Activated naive CD8-positive, alpha-beta T cell (primary cell): ENCODE measurements around the gene NUDT4.
"Not testable (repeated sequence)": the region's sequence is repeated elsewhere in the genome, so short reads cannot be mapped to it uniquely, and the experiment has no call there.

Source experiments
- H3K27ac Mint-ChIP-seq: one replicate; pipeline ENCODE4 v1.8.0; 2021; ENCODE audit warnings: mixed read lengths
- H3K27me3 Mint-ChIP-seq: one replicate; pipeline ENCODE4 v1.8.0; 2021; ENCODE audit warnings: mixed read lengths
- H3K36me3 Mint-ChIP-seq: one replicate; pipeline ENCODE4 v1.8.0; 2021; ENCODE audit warnings: mixed read lengths
- H3K4me1 Mint-ChIP-seq: one replicate; pipeline ENCODE4 v1.8.0; 2021; ENCODE audit warnings: low read depth, mixed read lengths
- H3K4me3 Mint-ChIP-seq: one replicate; pipeline ENCODE4 v1.8.0; 2021; ENCODE audit warnings: mild to moderate bottlenecking, mixed read lengths
- H3K9me3 Mint-ChIP-seq: one replicate; pipeline ENCODE4 v1.8.0; 2021; ENCODE audit warnings: low read depth, mixed read lengths

Gene NUDT4

DNA sequence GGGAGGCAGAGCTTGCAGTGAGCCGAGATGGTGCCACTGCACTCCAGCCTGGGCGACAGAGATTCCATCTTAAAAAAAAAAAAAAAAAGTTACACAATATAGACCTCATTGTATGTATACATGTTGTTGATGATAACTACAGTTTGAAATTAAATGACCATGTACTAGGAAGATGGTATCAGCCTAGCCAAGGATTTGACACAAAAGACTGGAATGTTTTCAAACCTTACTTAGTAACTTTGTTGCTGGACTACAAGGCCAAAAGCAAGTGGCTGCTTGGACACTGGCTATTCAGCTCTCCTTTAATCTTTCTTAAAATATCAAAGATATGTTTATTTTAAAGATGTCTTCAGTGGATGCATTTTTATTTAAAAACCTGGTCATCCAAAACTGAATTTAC is 18.9 kb upstream of the NUDT4 start:
- H3K36me3 Mint-ChIP-seq: no peaks in the 10 kb centered on the region
- peaks cover 10% of the 10 kb centered on the region for H3K4me1 Mint-ChIP-seq
- H3K4me3 Mint-ChIP-seq: no peak overlapping the region
- no peaks in the 10 kb centered on the region for H3K27me3 Mint-ChIP-seq
- H3K27ac Mint-ChIP-seq: no peak overlapping the region
- H3K9me3 Mint-ChIP-seq: no peaks in the 10 kb centered on the region

DNA sequence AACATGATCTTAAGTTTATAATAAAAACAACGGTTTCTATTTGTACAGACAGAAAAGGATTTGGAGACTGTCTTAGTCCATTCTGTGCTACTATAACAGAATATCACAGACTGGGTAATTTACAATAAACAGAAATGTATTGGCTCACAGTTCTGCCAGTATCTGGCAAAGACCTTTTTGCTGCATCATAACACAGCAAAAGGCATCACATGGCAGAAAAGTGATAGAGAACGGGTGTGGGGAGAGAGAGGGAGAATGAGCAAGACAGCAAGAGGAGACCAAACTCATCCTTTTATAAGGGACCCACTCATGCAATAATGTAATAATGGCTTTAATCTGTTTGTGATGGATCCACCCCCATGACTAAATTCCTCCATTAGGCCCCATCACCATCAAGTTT is 17.0 kb upstream of the NUDT4 start:
- no peaks in the 10 kb centered on the region for H3K9me3 Mint-ChIP-seq
- H3K27ac Mint-ChIP-seq: no peak overlapping the region
- no peak overlapping the region for H3K4me3 Mint-ChIP-seq
- peaks cover 17% of the 10 kb centered on the region for H3K4me1 Mint-ChIP-seq
- no peaks in the 10 kb centered on the region for H3K27me3 Mint-ChIP-seq
- no peaks in the 10 kb centered on the region for H3K36me3 Mint-ChIP-seq

DNA sequence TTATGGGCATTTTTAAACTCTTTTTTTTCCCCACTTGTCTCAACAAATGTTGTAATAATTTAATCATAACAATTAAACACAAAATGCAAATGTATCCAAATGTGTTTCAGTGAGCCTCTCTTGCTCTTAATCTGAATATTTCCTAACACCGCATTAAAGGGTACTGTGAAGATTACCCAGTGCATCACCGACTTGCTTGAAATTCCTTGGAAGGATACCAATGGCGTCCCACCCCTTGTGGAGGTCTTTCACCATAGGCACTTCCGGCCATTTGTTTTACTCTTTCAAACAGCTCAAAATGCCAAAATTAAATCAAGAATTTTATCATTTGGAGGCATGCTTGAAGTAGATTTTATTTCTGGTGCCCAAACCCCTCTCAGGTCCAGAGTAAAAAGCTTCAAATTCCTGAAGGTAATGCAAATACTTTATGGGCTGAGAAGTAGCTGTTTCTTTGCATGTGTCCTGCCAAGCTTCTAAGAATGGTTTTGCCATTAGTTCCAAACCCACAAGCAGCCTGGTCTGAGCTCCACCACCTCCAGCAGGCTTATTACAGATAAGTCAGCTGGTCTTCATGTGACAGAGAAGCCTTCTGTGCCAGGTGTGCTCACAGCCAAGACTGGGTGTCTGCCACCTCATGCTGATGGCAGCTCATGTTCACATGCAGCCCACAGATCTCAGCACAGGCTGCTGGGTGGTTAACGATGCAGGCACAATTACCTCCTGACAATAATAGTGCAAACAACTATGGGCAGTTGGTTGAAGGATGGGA is 16.4 kb upstream of the NUDT4 start:
- Mint-ChIP-seq H3K27ac (no peak overlapping the region), H3K36me3 (no peaks in the 10 kb centered on the region), H3K4me1 (peaks cover 17% of the 10 kb centered on the region), H3K9me3 (no peaks in the 10 kb centered on the region), H3K27me3 (no peaks in the 10 kb centered on the region), H3K4me3 (no peak overlapping the region)

DNA sequence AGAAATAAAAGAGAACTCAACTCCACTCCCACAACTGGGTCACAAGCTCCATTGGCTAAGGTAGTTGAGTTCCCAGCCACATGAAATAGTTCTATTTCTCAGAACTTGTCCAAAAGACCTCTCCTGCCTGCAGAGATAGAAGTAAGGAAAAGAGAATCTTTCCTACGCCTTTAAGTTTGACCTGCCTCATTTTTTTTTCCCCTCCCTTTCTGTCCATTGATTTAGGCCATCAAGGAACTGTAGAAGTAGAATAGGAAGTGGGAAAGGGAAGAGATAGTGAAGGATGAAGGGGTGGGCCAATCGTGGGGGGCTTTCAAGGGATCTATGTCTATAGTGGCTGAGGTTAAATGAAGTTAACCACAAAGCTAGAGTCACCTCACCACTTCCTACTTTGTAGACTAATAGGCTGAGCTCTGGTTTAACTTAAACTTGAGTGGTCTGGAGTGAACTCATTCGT is 13.9 kb upstream of the NUDT4 start:
- Mint-ChIP-seq H3K9me3 (no peaks in the 10 kb centered on the region), H3K4me3 (no peak overlapping the region), H3K27me3 (no peaks in the 10 kb centered on the region), H3K4me1 (peaks cover 17% of the 10 kb centered on the region), H3K36me3 (no peaks in the 10 kb centered on the region), H3K27ac (no peak overlapping the region)

DNA sequence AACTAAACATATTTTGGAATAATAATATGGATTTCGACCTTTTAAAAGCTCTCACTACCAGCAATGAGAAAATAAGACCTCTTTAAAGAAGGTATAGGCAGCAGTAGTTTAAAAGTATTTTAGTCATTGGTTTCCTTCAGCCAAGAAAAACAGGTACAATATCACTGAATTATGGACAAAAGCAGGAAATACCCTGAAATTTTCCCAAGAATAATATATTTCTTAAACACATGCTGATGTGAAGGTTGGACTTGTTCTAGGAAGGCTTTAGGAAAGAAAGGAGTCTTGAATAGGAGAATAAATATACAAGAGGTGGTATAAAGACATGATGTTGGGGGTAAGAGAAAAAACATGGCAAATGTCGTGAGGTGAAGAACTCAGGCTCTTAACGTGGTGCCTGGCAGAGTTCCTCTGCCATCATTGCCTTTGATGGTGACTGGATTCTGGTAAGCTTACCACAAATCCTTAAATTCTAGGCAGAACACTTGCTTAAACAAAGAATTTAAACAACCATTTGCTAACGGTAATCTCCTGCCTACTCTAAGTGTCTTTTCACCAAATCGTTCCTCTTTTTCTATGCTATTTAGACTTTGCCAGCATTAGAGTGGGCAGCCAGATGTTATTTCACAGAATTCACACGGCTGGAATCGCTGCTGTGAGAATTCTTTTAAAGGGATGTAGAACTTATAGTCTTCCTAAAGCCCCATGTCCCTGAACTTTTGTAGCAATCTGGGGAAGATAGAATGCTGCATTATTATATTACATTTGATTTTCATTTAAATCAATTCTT is 11.9 kb upstream of the NUDT4 start:
- H3K9me3 Mint-ChIP-seq: no peaks in the 10 kb centered on the region
- H3K36me3 Mint-ChIP-seq: no peaks in the 10 kb centered on the region
- H3K4me1 Mint-ChIP-seq: peaks cover 17% of the 10 kb centered on the region
- H3K27ac Mint-ChIP-seq: no peak overlapping the region
- H3K27me3 Mint-ChIP-seq: no peaks in the 10 kb centered on the region
- no peak overlapping the region for H3K4me3 Mint-ChIP-seq

DNA sequence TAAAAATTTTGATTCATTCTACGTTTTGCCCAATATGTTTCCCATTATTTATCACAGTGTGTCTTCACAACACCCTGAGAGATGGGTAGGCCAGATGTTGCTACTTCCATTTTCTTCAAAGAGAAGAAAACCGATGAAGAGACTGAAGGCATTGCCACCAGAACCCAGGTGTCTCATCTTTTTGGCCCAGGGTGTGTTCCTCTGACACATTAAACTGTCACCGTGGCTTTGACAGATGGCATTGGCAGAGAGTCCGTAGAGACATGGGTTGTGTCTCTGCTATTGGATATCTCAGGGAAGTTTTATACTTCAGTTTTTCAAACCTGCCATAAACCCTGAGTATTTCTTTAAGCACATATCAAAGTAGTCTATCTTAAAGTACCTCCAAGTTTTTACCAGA is 11.3 kb upstream of the NUDT4 start:
- no peaks in the 10 kb centered on the region for H3K36me3 Mint-ChIP-seq
- no peaks in the 10 kb centered on the region for H3K9me3 Mint-ChIP-seq
- no peaks in the 10 kb centered on the region for H3K27me3 Mint-ChIP-seq
- H3K27ac Mint-ChIP-seq: no peak overlapping the region
- no peak overlapping the region for H3K4me3 Mint-ChIP-seq
- peaks cover 17% of the 10 kb centered on the region for H3K4me1 Mint-ChIP-seq

DNA sequence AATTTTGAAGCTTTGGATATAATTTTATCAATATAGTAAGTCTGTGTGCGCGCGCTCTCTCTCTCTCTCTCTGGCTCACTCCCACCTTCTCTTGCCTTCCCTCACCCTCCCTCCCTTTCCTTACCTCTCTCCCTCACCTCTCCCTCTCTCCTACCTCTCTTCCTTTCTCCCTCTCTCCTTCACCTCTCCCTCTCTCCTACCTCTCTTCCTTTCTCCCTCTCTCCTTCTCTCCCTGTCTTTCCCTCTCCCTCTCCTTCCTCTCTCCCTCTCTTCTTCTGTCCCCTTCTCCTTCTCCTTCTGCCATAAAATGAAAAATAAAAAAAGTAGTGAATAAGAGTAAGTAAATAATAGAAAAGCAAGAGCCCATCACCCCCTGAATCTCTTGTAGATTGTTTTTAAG is 9.0 kb upstream of the NUDT4 start:
- peaks cover 8% of the 10 kb centered on the region for H3K4me1 Mint-ChIP-seq
- H3K4me3 Mint-ChIP-seq: no peak overlapping the region
- no peaks in the 10 kb centered on the region for H3K36me3 Mint-ChIP-seq
- H3K9me3 Mint-ChIP-seq: no peaks in the 10 kb centered on the region
- H3K27ac Mint-ChIP-seq: no peak overlapping the region
- H3K27me3 Mint-ChIP-seq: peaks cover 1% of the 10 kb centered on the region

DNA sequence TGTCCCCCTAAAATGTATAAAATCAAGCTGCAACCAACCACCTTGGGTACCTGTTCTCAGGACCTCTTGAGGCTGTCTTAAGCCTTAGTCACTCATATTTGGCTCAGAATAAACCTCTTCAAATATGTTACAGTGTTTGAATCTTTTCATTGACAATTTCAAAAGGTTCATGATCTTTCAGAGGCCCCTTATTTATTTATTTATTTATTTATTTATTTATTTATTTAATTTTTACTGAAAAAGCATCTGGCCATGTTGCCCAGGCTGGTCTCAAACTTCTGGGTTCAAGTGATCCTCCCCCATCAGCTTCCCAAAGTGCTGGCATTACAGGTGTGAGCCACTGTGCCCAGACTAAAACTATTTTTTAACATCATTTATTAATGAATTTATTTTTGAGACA is 8.2 kb upstream of the NUDT4 start:
- H3K27me3 Mint-ChIP-seq: peaks cover 1% of the 10 kb centered on the region
- H3K9me3 Mint-ChIP-seq: no peaks in the 10 kb centered on the region
- no peak overlapping the region for H3K4me3 Mint-ChIP-seq
- H3K36me3 Mint-ChIP-seq: no peaks in the 10 kb centered on the region
- peaks cover 4% of the 10 kb centered on the region for H3K4me1 Mint-ChIP-seq
- H3K27ac Mint-ChIP-seq: no peak overlapping the region

DNA sequence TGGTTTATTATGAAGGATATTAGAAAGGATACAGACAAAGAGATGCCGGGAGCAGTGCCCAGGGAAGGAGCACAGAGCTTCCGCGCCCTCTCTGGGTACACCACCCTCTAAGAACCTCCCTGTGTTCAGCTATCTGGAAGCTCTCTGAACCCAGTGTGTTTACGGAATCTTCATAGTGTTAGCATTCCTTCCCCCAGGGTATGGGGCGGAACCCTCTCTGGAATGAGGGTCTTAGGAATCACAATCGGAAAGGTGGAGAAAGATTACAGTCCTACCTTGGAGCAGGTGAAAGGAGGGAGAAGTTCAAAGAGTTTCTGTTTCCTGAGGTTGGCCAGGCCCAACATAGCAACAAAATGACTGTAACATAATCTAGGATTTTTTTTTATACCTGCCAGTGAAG is 6.8 kb upstream of the NUDT4 start:
- Mint-ChIP-seq H3K9me3 (no peaks in the 10 kb centered on the region), H3K27me3 (peaks cover 1% of the 10 kb centered on the region), H3K4me3 (no peak overlapping the region), H3K4me1 (peaks cover 1% of the 10 kb centered on the region), H3K36me3 (no peaks in the 10 kb centered on the region), H3K27ac (no peak overlapping the region)

DNA sequence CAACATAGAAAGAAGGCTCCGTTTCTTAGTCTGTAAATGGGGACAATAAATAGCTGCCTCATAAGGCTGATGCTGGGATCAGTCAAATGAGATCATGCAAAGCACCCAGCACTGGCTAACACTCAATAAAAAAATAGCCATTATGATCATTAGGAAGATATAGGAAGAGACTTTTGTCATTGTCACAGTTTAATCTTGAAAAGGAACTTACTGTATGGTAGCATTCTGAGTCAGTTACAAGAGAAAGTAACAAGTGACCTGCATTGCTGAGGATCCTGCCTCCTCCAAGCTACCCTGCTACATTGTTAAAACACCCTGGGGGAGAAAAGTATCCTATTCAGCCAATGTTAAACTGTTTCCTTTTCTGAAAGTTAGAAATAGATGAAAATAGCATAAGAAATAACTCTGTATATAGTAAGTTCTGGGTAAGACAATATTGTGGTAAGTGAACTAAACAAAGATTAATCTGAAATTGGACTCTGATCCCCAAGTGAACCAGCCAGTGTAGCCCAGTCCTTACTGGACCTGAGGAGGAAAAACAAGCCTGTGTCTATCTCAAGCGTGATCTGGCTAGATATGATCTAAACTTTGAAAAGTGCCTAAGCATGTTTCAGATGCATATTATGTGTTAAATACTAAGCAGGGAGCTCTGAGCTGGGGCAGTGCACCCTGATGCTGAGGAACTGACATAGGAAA is 3.6 kb upstream of the NUDT4 start:
- Mint-ChIP-seq H3K4me3 (no peak overlapping the region), H3K27me3 (peaks cover 1% of the 10 kb centered on the region), H3K9me3 (no peaks in the 10 kb centered on the region), H3K36me3 (no peaks in the 10 kb centered on the region), H3K4me1 (peaks cover 15% of the 10 kb centered on the region), H3K27ac (peak overlapping the region; percentile 4)

DNA sequence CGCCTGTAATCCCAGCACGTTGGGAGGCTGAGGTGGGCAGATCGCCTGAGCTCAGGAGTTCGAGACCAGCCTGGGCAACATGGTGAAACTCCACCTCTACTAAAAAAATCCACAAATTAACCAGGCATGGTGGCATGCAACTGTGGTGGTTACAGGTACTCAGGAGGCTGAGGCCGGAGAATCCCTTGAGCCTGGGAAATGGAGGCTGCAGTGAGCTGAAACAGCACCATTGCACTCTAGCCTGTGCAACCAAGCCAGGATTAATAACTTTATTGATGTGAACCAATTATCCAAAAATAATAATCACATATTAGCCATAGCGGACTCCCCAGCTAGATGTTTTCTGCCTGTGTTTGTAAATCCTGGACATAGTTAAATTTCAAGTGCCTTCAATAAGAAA is 1.8 kb upstream of the NUDT4 start:
- H3K27me3 Mint-ChIP-seq: peaks cover 1% of the 10 kb centered on the region
- H3K27ac Mint-ChIP-seq: no peak overlapping the region
- no peaks in the 10 kb centered on the region for H3K36me3 Mint-ChIP-seq
- H3K4me1 Mint-ChIP-seq: peaks cover 27% of the 10 kb centered on the region
- H3K9me3 Mint-ChIP-seq: no peaks in the 10 kb centered on the region
- no peak overlapping the region for H3K4me3 Mint-ChIP-seq

DNA sequence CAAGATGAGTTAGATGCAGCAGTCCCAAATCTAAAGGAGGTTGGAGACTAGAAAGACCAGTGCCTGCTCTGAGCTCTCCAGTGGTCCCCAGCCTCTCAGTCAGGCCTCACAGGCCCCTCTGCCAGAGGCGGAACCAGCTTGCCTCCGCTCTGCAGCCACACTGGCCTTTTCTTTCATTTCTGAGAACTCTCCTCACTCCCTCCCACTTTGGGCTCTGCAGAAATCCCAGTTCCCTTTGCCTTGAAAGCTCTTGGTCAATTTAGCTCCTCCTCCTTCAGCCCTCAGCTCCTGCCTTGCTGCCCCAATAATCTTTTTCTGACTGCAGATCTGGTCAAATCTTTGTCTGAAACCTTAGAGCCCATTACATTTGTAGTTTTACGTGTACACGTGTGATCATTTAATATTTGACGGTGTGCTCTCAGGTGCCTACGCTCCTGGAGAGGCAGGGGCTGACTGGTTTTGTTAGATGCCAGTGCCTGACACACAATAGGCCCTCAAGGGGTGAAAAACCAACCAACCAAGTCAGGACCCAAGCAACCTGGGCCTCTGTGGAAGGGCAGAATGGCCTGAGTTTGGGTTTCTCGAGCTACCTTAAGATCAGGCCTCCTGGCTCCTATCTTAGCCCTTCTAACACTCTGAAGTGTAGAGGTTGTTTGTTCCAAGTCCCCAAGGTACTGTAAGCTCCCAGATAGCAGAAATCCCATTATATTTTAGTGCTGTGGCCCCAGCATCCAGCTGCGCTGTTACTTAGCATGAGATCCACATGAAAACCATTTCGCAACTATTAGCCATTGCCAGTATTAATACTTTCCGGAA is 1.1 kb upstream of the NUDT4 start:
- peaks cover 34% of the 10 kb centered on the region for H3K4me1 Mint-ChIP-seq
- H3K4me3 Mint-ChIP-seq: peak overlapping the region; percentile 82
- peaks cover 1% of the 10 kb centered on the region for H3K27me3 Mint-ChIP-seq
- H3K9me3 Mint-ChIP-seq: no peaks in the 10 kb centered on the region
- H3K27ac Mint-ChIP-seq: no peak overlapping the region
- H3K36me3 Mint-ChIP-seq: peaks cover 4% of the 10 kb centered on the region

DNA sequence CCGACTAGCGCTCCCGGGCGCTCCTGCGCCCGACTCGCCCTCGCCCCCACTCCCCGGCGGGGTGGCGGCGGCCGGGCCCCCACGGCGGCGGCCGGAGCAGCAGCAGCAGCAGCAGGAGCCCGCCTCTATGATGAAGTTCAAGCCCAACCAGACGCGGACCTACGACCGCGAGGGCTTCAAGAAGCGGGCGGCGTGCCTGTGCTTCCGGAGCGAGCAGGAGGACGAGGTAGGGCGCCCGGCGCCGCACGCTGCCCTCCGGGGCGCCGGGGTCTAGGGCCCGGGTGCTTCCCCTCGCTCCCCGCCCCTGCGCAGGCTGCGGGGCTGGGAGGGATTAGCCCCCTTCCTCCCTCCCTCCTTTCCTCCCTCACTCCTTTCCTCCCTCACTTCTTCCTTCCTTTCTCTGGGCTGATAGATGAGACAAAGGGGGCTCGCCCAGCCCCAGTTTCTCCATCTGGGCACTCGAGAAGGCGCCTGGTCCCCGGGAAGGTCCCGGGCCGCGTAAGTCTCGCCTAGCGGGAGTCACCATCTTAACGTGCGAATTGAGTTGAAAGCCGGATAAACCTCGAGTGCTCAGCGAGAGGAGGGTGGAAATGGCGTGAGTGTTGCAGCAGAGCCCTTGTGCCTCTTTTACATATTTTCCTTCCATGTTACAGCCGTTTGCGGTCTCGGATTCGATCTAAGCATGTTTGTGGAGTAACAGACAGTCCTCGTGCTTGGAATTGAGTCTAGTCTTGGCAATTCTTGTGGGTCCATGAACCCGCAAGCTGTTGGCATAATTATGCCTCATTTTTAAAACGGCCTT is 672 bp downstream of the NUDT4 start:
- not testable (repeated sequence) for H3K9me3 Mint-ChIP-seq, H3K27me3 Mint-ChIP-seq, H3K36me3 Mint-ChIP-seq
- Mint-ChIP-seq H3K27ac (peak overlapping the region; percentile 99), H3K4me3 (peak overlapping the region; percentile 97), H3K4me1 (peaks cover 48% of the 10 kb centered on the region)

DNA sequence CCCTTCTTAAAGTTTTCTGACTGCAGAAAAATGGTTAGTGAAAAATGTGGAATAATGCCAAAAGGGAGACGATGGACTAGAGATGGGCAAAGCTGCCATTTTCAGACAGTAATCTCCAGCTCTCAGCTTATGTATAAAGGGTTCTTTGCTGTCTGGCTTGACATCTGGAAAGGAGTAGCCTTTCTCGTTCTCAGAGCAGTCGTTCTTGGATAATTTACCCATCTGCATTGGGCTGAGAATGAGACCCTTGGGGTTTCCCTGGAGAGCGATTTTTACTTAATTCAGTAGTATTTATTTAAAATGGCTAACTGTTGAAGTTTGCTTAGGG is 1.2 kb downstream of the NUDT4 start:
- Mint-ChIP-seq H3K4me3 (peak overlapping the region; percentile 97), H3K27me3 (no peaks in the 10 kb centered on the region), H3K27ac (peak overlapping the region; percentile 99), H3K36me3 (peaks cover 5% of the 10 kb centered on the region), H3K9me3 (no peaks in the 10 kb centered on the region), H3K4me1 (peaks cover 50% of the 10 kb centered on the region)
